Upper lobe of left lung (tissue), 6 donors: ENCODE measurements around the gene CAT. TPM values are rescaled to one million over a fixed set of nuclear protein-coding genes. Genes with fewer than 3 reads are reported as not detected.
A peak's percentile ranks its signal among the peaks of the same experiment; 100 is the strongest.

Experiments used
- ATAC-seq, 2 donors: fragments of 200-7000 bp; cut with Tn5 transposase; one replicate each; pipeline ENCODE4 v1.9.1; 2022; ENCODE audit warnings: mild to moderate bottlenecking in 2 of 2, moderate library complexity in 2 of 2; ENCODE audit not compliant: low FRiP score in 2 of 2
- DNase-seq, 2 donors: peaks; one replicate each; pipeline ENCODE4 v3.0.0-alpha.2; 2019 to 2020
- H3K27ac ChIP-seq, 4 donors: fragments of 200-600 bp; sonication (generic); one replicate each; pipeline ENCODE4 v1.5.1; 2016 to 2019
- H3K27me3 ChIP-seq, 4 donors: fragments of 200-600 bp; sonication (generic); one replicate each; pipeline ENCODE4 v1.5.1; 2017 to 2019
- H3K36me3 ChIP-seq, 4 donors: fragments of 200-600 bp; sonication (generic); one replicate each; pipeline ENCODE4 v1.5.1; 2016 to 2019
- H3K4me1 ChIP-seq, 4 donors: fragments of 200-600 bp; sonication (generic); one replicate each; pipeline ENCODE4 v1.5.1; 2018 to 2019
- H3K4me3 ChIP-seq, 4 donors: fragments of 200-600 bp; sonication (generic); one replicate each; pipeline ENCODE4 v1.5.1; 2017 to 2019; ENCODE audit warnings: mild to moderate bottlenecking in 2 of 4, moderate library complexity in 1 of 4
- H3K9me3 ChIP-seq, 4 donors: fragments of 200-600 bp; sonication (generic); one replicate each; pipeline ENCODE4 v1.5.1; 2018 to 2019
- CTCF ChIP-seq, 6 experiments: fragments of 450-650 bp in 4 of 6; fragments of 200-600 bp in 2 of 6; sonication (generic) in 2 of 6; IDR thresholded peaks; one replicate each; pipeline ENCODE4 v1.5.1; 2016 to 2019; ENCODE audit warnings: antibody characterized with exemption in 6 of 6
- EP300 ChIP-seq, 4 donors: sonication (generic); formaldehyde crosslinking; IDR thresholded peaks; one replicate each; pipeline ENCODE4 v1.5.1; 2017; ENCODE audit warnings: antibody characterized with exemption in 4 of 4, control low read depth in 2 of 4
- POLR2A ChIP-seq, 4 donors: fragments of 450-650 bp; IDR thresholded peaks; one replicate each; pipeline ENCODE4 v1.5.1; 2016 to 2017; ENCODE audit warnings: antibody characterized with exemption in 4 of 4, mild to moderate bottlenecking in 2 of 4
- POLR2AphosphoS5 ChIP-seq, 2 donors: sonication (generic); formaldehyde crosslinking; IDR thresholded peaks; one replicate each; pipeline ENCODE4 v1.5.1; 2017; ENCODE audit warnings: antibody characterized with exemption in 2 of 2
- WGBS, 2 donors: methylation state at CpG; one replicate each; pipeline ENCODE4 v1.1.5; 2017 to 2018; 5-methylcytosine and 5-hydroxymethylcytosine counted together
- total RNA-seq, 6 donors: library from RNA; depleted of rRNA in 4 of 6; stranded (reverse); fragments of >200 nt in 4 of 6; gene quantifications; one replicate each; pipeline versions ENCODE4 v1.1.0 to v1.2.1, GENCODE V29; 2016 to 2021
- donor health status: DM: no; HTN: no; CAD: no; lungs with moderate emphysema.
- donor health status: DM: no; HTN: yes; CAD: no; lungs with severe emphysema.

Gene CAT
- total RNA-seq, 6 donors from 2014 or later: 133 to 380 (median 185) TPM

- TF ChIP-seq EP300 (IDR thresholded peaks at IDR 0.05) (no peak), POLR2AphosphoS5 (IDR thresholded peaks at IDR 0.05) (no peak), POLR2A (IDR thresholded peaks at IDR 0.05) (no peak), CTCF (IDR thresholded peaks at IDR 0.05) (no peak)
- ATAC-seq (no peak), DNase-seq (no peak)
These were observed 28.2 kb downstream of the CAT start for GRCh38 chr11:34466802-34467488.

GRCh38 chr11:34468209-34468841 lies 29.6 kb downstream of the CAT start:
- H3K36me3 ChIP-seq: peaks cover 46 to 97% (median 74%) of the 10 kb centered on the region in 4 donors
- H3K27me3 ChIP-seq: no peaks in the 10 kb centered on the region

More at GRCh38 chr11:34466802-34467488, 28.2 kb downstream of the CAT start:
- H3K27me3 ChIP-seq: no peaks in the 10 kb centered on the region
- WGBS, 2 donors: 66 to 84% methylated on average over 3 of the region's 3 CpGs
- H3K36me3 ChIP-seq: peaks cover 49 to 97% (median 75%) of the 10 kb centered on the region in 4 donors
- H3K4me1 ChIP-seq: no peaks in the 10 kb centered on the region
- H3K9me3 ChIP-seq: peaks cover 0 to 4% (median 2%) of the 10 kb centered on the region in 4 donors
- no peak overlapping the region for H3K4me3 ChIP-seq
- no peak overlapping the region for H3K27ac ChIP-seq

GRCh38 chr11:34473603-34474169 lies 35.0 kb downstream of the CAT start:
- H3K4me1 ChIP-seq: peaks cover 0 to 6% (median 0%) of the 10 kb centered on the region in 4 donors
- peaks cover 35 to 52% (median 42%) of the 10 kb centered on the region in 4 donors for H3K36me3 ChIP-seq
- no peak overlapping the region for H3K27ac ChIP-seq
- DNase-seq (no peak), ATAC-seq (no peak)
- 83 to 89% methylated on average over 4 of the region's 4 CpGs for WGBS, 2 donors
- H3K4me3 ChIP-seq: no peak overlapping the region
- no peaks in the 10 kb centered on the region for H3K27me3 ChIP-seq
- H3K9me3 ChIP-seq: no peaks in the 10 kb centered on the region
- TF ChIP-seq CTCF (IDR thresholded peaks at IDR 0.05) (no peak), POLR2A (IDR thresholded peaks at IDR 0.05) (no peak), POLR2AphosphoS5 (IDR thresholded peaks at IDR 0.05) (no peak)

More at GRCh38 chr11:34468209-34468841, 29.6 kb downstream of the CAT start:
- H3K4me3 ChIP-seq: no peak overlapping the region
- H3K9me3 ChIP-seq: peaks cover 0 to 4% (median 2%) of the 10 kb centered on the region in 4 donors
- H3K4me1 ChIP-seq: no peaks in the 10 kb centered on the region
- TF ChIP-seq EP300 (IDR thresholded peaks at IDR 0.05) (no peak), CTCF (IDR thresholded peaks at IDR 0.05) (peak in 5 of 6 experiments; percentile 37 to 65 (median 55)), POLR2AphosphoS5 (IDR thresholded peaks at IDR 0.05) (no peak)
- DNase-seq (peak in 1 of 2 donors; percentile 31), ATAC-seq (peak in 1 of 2 donors; percentile 66)
- H3K27ac ChIP-seq: no peak overlapping the region
- WGBS, 2 donors: 71 to 74% methylated on average over 8 of the region's 8 CpGs

GRCh38 chr11:34475656-34476055 lies 36.9 kb downstream of the CAT start:
- DNase-seq (no peak), ATAC-seq (no peak)
- peaks cover 15 to 32% (median 23%) of the 10 kb centered on the region in 4 donors for H3K36me3 ChIP-seq
- H3K9me3 ChIP-seq: no peaks in the 10 kb centered on the region
- no peak for TF ChIP-seq EP300 (IDR thresholded peaks at IDR 0.05)
- TF ChIP-seq CTCF (IDR thresholded peaks at IDR 0.05): no peak
- no peak for TF ChIP-seq POLR2AphosphoS5 (IDR thresholded peaks at IDR 0.05)
- no peak for TF ChIP-seq POLR2A (IDR thresholded peaks at IDR 0.05)
- H3K27ac ChIP-seq: peak overlapping the region in 2 of 4 donors; percentile 50 to 69
- no peaks in the 10 kb centered on the region for H3K27me3 ChIP-seq
- no peak overlapping the region for H3K4me3 ChIP-seq
- WGBS, 2 donors: 19 to 31% methylated on average over 3 of the region's 3 CpGs
- H3K4me1 ChIP-seq: peaks cover 0 to 6% (median 0%) of the 10 kb centered on the region in 4 donors
